Cardiac fibroblast (primary cell): Measurements from ENCODE around the gene SORCS3.

Source experiments
- DNase-seq, 2 donors: peaks; one replicate each; pipeline versions ENCODE4 v3.0.0 to v3.0.0-alpha.2; 2010; ENCODE audit warnings: low read depth in 2 of 2
- H3K4me3 ChIP-seq, 2 donors: replicated peaks in 1 of 2; 1 replicate in 1 of 2; 2 replicates in 1 of 2; pipeline ENCODE4 v1.5.1; 2011; ENCODE audit warnings: low read depth in 2 of 2, low read length in 2 of 2, mild to moderate bottlenecking in 2 of 2, moderate library complexity in 1 of 2
- TF ChIP-seq, protein P1 (sequence below): IDR thresholded peaks from one replicate; pipeline ENCODE4 v1.5.1; 2011; ENCODE audit warnings: low read depth, mild to moderate bottlenecking, low read length, inconsistent platforms

The SORCS3 gene

DNA sequence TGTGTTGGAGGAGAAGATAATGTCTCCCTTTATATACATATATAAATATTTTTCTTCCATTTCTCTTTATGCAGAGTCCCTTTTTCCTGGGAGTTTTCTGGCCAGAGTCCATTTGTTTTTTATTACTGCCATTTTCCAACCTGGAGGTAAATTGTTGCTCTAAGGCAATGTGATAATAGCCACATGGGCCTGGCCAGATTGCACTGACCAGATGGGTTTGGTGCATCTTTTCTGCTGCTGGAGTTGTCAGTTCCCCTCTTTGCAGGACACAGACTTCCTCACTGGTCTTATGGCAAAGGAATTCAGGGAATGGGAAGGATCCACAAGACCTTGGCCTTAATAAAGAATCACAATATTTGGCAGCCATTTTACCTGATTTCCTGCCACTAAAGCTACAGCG, 254.9 kb downstream of the SORCS3 start:
- no peak for DNase-seq
- TF ChIP-seq, protein P1, sequence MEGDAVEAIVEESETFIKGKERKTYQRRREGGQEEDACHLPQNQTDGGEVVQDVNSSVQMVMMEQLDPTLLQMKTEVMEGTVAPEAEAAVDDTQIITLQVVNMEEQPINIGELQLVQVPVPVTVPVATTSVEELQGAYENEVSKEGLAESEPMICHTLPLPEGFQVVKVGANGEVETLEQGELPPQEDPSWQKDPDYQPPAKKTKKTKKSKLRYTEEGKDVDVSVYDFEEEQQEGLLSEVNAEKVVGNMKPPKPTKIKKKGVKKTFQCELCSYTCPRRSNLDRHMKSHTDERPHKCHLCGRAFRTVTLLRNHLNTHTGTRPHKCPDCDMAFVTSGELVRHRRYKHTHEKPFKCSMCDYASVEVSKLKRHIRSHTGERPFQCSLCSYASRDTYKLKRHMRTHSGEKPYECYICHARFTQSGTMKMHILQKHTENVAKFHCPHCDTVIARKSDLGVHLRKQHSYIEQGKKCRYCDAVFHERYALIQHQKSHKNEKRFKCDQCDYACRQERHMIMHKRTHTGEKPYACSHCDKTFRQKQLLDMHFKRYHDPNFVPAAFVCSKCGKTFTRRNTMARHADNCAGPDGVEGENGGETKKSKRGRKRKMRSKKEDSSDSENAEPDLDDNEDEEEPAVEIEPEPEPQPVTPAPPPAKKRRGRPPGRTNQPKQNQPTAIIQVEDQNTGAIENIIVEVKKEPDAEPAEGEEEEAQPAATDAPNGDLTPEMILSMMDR, result no peak
- no peak overlapping the region for H3K4me3 ChIP-seq

DNA sequence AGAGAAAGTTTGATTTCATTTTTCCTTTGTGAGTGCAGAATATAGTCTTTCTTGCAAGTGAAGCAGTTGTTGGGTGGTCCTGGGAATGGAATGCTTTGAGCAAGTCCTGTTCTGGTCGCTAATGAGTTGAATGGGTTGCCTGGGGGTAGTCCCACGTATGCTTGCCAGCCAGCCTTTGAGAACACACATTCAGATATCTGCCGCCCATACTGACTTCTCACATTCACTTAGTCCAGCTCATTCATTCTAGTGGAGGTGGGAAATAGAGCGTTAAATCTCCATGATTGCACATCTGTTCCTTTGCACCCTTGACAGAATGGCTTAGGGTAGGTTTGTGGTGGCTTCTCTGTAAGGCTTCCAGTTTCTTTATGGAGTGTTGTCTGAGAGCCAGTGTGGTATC, 256.6 kb downstream of the SORCS3 start:
- no peak for DNase-seq
- H3K4me3 ChIP-seq, result no peak overlapping the region
- TF ChIP-seq, protein P1, result no peak

DNA sequence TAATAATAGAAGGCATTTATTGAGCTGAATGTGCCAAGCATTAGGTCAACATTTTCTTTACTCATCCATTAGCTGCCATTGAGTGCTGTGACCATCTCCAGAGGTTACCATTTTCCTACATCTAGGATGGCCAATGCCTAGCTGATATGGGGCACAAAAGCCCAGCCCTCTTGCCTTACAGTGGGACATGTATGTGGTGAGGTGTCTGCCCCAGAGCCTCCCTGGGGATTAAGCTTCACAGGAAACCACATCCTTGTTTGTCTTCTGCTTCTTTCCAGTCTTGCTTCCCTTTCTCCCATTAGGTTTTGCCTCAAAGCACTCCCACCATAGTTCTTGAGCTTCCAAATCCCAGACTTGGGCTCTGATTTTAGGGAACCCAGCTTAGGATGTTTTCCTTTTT, 258.7 kb downstream of the SORCS3 start:
- TF ChIP-seq, protein P1, result no peak
- no peak overlapping the region for H3K4me3 ChIP-seq
- no peak for DNase-seq

DNA sequence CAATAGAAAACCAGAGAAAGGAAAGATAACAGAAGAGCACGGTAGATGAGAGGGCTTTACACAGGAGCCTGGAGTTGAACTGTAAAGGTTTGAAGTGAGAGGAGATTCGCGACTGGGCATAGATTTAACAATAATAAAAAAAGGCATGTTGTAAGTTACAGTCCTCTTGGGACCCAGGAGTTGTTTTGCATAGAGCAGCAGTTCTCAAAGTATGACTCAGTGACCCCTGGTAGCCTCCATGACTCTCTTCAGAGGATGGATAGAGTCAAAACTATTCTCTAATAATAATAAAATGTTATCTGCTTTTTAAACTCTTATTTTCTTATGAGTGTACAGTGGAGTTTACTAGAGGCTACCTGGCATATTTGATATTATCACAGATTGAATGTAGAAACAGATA, 262.3 kb downstream of the SORCS3 start:
- DNase-seq, result peak in 1 of 2 donors; percentile 18
- no peak overlapping the region for H3K4me3 ChIP-seq
- TF ChIP-seq, protein P1, result no peak

DNA sequence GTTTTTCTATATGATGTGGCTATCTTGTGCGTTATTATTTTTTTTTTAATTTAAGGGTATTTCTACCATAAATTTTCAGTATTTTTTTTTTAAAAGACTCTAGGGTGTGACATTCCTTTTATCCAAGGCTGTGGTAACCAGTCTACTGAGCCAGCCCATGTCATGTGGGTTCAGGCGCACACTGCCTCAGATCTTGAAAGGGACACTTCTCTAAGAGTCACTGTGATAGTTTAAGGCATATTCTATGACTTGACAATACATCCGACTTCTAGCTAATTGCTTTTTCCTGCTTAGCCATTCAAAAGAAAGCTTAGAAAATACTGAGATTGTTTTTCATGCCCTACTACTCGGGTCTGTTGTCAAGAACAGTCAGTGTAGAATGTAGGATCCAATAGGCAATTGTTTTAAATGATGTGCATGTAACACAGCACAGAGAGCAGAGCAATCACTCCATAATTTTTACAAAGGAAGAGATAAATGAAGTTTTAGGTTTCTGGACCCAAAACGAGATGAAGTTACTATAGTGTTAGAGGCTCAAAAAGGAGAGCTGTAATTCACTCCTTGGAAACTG, 263.7 kb downstream of the SORCS3 start:
- H3K4me3 ChIP-seq, result no peak overlapping the region
- DNase-seq, result no peak
- TF ChIP-seq, protein P1, result no peak

DNA sequence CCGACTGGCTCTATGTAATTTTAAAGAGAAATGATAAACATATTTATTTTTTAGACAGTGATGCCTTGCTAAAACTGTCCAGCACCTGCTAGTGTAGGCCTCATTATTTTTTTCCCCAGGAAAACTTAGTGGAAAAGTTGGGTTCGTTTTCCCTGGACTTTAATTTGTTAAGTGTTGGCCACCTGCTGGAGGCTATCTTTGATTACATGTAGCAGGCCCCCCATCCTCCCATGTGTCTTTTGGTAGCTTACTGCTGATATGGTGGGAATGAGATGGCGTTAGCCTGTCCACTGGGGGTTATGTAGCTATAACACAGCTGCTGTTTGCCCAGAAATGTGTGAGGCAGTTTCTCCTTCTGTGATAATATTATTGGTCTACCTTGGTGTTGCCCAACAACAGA, 265.0 kb downstream of the SORCS3 start:
- TF ChIP-seq, protein P1, result no peak
- no peak for DNase-seq

DNA sequence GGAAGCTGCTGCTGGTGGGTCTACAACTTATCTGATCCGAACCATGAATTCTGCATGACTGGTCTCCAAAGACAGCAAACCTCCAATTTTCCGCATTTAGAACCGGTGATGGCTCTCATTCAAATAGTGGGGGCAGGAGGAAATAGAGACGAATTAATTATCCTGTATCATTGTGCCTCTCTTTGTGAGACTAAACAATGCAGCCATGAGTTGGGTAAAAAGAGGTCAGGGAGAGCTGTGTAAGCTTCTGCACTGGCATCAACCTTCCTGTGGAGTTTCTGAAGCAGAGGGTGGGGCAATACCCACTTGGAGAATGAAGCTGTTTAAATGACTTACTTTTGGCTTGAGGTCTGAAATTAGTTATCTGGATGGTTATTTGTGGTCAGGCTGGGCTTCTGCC, 266.4 kb downstream of the SORCS3 start:
- DNase-seq, result no peak
- H3K4me3 ChIP-seq, result no peak overlapping the region
- TF ChIP-seq, protein P1, result no peak

More for the DNA sequence above, 265.0 kb downstream of the SORCS3 start:
- H3K4me3 ChIP-seq, result no peak overlapping the region
